Naive thymus-derived CD4-positive, alpha-beta T cell (primary cell): ENCODE results near the gene NEK7. TPM values are rescaled to one million over a fixed set of nuclear protein-coding genes. Genes with fewer than 3 reads are reported as not detected.
A peak's percentile ranks its signal among the peaks of the same experiment; 100 is the strongest.

Source experiments
- ATAC-seq: fragments of 150-1000 bp; cut with Tn5 transposase; 2 replicates; pipeline ENCODE4 v1.10.0; 2021; ENCODE audit warnings: mild to moderate bottlenecking, moderate library complexity
- CTCF ChIA-PET: fragments of 350-600 bp; sonication (Branson Sonifier 250); formaldehyde crosslinking; loops from one replicate; lab custom pipeline; 2021; ENCODE audit warnings: antibody characterized with exemption; lab: Charles Lee
- POLR2A ChIA-PET: fragments of 350-600 bp; sonication (Branson Sonifier 250); formaldehyde crosslinking; loops from one replicate; lab custom pipeline; 2021; ENCODE audit warnings: antibody characterized with exemption, inconsistent platforms; lab: Charles Lee
- DNase-seq, 9 donors: peaks; one replicate each; pipeline versions ENCODE4 v3.0.0 to v3.0.0-alpha.2; 2020 to 2022; ENCODE audit warnings: mixed read lengths in 1 of 9
- H3K27ac ChIP-seq: one replicate; pipeline ENCODE4 v1.7.0; 2013; ENCODE audit warnings: mild to moderate bottlenecking, low read depth, low read length, moderate library complexity
- H3K27me3 ChIP-seq, 2 donors: one replicate each; pipeline ENCODE4 v1.7.0; 2013; ENCODE audit warnings: low read length in 2 of 2, mild to moderate bottlenecking in 2 of 2, moderate library complexity in 2 of 2; ENCODE audit not compliant: control insufficient read depth in 2 of 2, insufficient read depth in 2 of 2
- H3K36me3 ChIP-seq, 3 experiments: 1 replicate in 2 of 3; 2 replicates in 1 of 3; pipeline ENCODE4 v1.7.0; 2013; ENCODE audit warnings: low read length in 3 of 3, mild to moderate bottlenecking in 3 of 3, moderate library complexity in 1 of 3; ENCODE audit not compliant: insufficient read depth in 3 of 3, control insufficient read depth in 2 of 3
- H3K4me1 ChIP-seq, 2 donors: one replicate each; pipeline ENCODE4 v1.7.0; 2013; ENCODE audit warnings: low read length in 2 of 2, mild to moderate bottlenecking in 2 of 2, moderate library complexity in 1 of 2; ENCODE audit not compliant: control insufficient read depth in 2 of 2, insufficient read depth in 2 of 2
- H3K4me3 ChIP-seq: 2 replicates; pipeline ENCODE4 v1.7.0; 2013; ENCODE audit warnings: mild to moderate bottlenecking, low read length
- H3K9me3 ChIP-seq, 3 experiments: 1 replicate in 2 of 3; 2 replicates in 1 of 3; pipeline ENCODE4 v1.7.0; 2013; ENCODE audit warnings: low read length in 3 of 3; ENCODE audit not compliant: control insufficient read depth in 2 of 3
- H3K27ac Mint-ChIP-seq, 9 donors: one replicate each; pipeline ENCODE4 v1.8.0; 2020 to 2022; ENCODE audit warnings: mixed read lengths in 9 of 9, mild to moderate bottlenecking in 8 of 9, moderate library complexity in 5 of 9, inconsistent platforms in 2 of 9
- H3K27me3 Mint-ChIP-seq, 5 donors: one replicate each; pipeline ENCODE4 v1.8.0; 2021 to 2022; ENCODE audit warnings: mixed read lengths in 5 of 5, mild to moderate bottlenecking in 1 of 5
- H3K36me3 Mint-ChIP-seq, 5 donors: one replicate each; pipeline ENCODE4 v1.8.0; 2020 to 2022; ENCODE audit warnings: mixed read lengths in 5 of 5, mild to moderate bottlenecking in 3 of 5, inconsistent platforms in 1 of 5
- H3K4me1 Mint-ChIP-seq, 7 donors: one replicate each; pipeline ENCODE4 v1.8.0; 2020 to 2022; ENCODE audit warnings: mixed read lengths in 7 of 7, mild to moderate bottlenecking in 3 of 7, inconsistent platforms in 1 of 7
- H3K4me3 Mint-ChIP-seq, 10 donors: one replicate each; pipeline ENCODE4 v1.8.0; 2020 to 2022; ENCODE audit warnings: mild to moderate bottlenecking in 10 of 10, mixed read lengths in 10 of 10, moderate library complexity in 6 of 10, inconsistent platforms in 2 of 10
- H3K9me3 Mint-ChIP-seq, 11 donors: one replicate each; pipeline ENCODE4 v1.8.0; 2020 to 2022; ENCODE audit warnings: mixed read lengths in 11 of 11, mild to moderate bottlenecking in 4 of 11, inconsistent platforms in 1 of 11, moderate library complexity in 1 of 11
- intact Hi-C, 2 donors: fragments of 100-400 bp; cut with micrococcal nuclease; formaldehyde crosslinking; loops; one replicate each; pipeline ENCODE4 v1.15.1; 2023
- polyA plus RNA-seq, 2 donors: library from polyadenylated mRNA; unstranded; fragments of 300-500 nt; fragmentation: Illumina TruSeq; gene quantifications; one replicate each; pipeline ENCODE4 v1.2.3, GENCODE V29; 2021
- total RNA-seq, 6 experiments: library from RNA in 5 of 6; stranded (reverse) in 5 of 6; gene quantifications; 1 replicate in 5 of 6; 2 replicates in 1 of 6; pipeline ENCODE4 v1.2.3 and lab custom pipeline; 2021 to 2026

Gene NEK7
- total and polyA plus RNA-seq, 7 experiments from 2014 or later, result 25.1 to 68.4 (median 44.5) TPM

GRCh38 chr1:198269646-198269940, 112.8 kb downstream of the NEK7 start:
- no peaks in the 10 kb centered on the region for H3K27me3 ChIP-seq
- ATAC-seq (no peak), DNase-seq (no peak)
- H3K4me1 Mint-ChIP-seq, result peaks cover 8 to 36% (median 22%) of the 10 kb centered on the region in 7 donors
- no peak overlapping the region for H3K4me3 ChIP-seq
- no peak overlapping the region for H3K4me3 Mint-ChIP-seq
- no peaks in the 10 kb centered on the region for H3K27me3 Mint-ChIP-seq
- intact Hi-C loops, result no loop called here
- peaks cover 8 to 17% (median 11%) of the 10 kb centered on the region in 5 donors for H3K36me3 Mint-ChIP-seq
- CTCF ChIA-PET, result no interaction called here
- H3K27ac Mint-ChIP-seq, result no peak overlapping the region
- H3K9me3 ChIP-seq, result no peaks in the 10 kb centered on the region
- H3K36me3 ChIP-seq, result peaks cover 0 to 9% (median 4%) of the 10 kb centered on the region in 3 experiments
- no peaks in the 10 kb centered on the region for H3K4me1 ChIP-seq
- no peaks in the 10 kb centered on the region for H3K9me3 Mint-ChIP-seq
- POLR2A ChIA-PET, result interaction anchor here (0.6 kb wide), 1 partner anchor 101 kb away, joined by 3 read pairs; no protein-coding TSS in a partner anchor
- H3K27ac ChIP-seq, result no peak overlapping the region

- peaks cover 3 to 11% (median 10%) of the 10 kb centered on the region in 5 donors for H3K36me3 Mint-ChIP-seq
- peaks cover 6 to 31% (median 17%) of the 10 kb centered on the region in 7 donors for H3K4me1 Mint-ChIP-seq
- ChIA-PET POLR2A (no interaction called here), CTCF (no interaction called here)
- no peak overlapping the region for H3K27ac Mint-ChIP-seq
- Histone ChIP-seq H3K27ac (no peak overlapping the region), H3K36me3 (peaks cover 0 to 4% (median 2%) of the 10 kb centered on the region in 3 experiments), H3K9me3 (no peaks in the 10 kb centered on the region), H3K4me1 (no peaks in the 10 kb centered on the region), H3K4me3 (no peak overlapping the region), H3K27me3 (no peaks in the 10 kb centered on the region)
- H3K9me3 Mint-ChIP-seq, result no peaks in the 10 kb centered on the region
- no peak overlapping the region for H3K4me3 Mint-ChIP-seq
- intact Hi-C loops, result loop anchor here in 1 of 2 donors (5.0 to 10.0 kb wide), 2 partner anchors 346 to 417 kb away; no protein-coding TSS in a partner anchor
- DNase-seq (no peak), ATAC-seq (no peak)
- H3K27me3 Mint-ChIP-seq, result no peaks in the 10 kb centered on the region
Measured at GRCh38 chr1:198270273-198270828, 113.6 kb downstream of the NEK7 start.

- intact Hi-C loops, result loop anchor here in 1 of 2 donors (5.0 to 10.0 kb wide), 2 partner anchors 347 to 416 kb away; no protein-coding TSS in a partner anchor
- ChIA-PET CTCF (no interaction called here), POLR2A (no interaction called here)
- H3K4me1 Mint-ChIP-seq, result peaks cover 6 to 29% (median 14%) of the 10 kb centered on the region in 7 donors
- Histone ChIP-seq H3K27me3 (no peaks in the 10 kb centered on the region), H3K4me3 (no peak overlapping the region), H3K4me1 (no peaks in the 10 kb centered on the region), H3K27ac (no peak overlapping the region), H3K36me3 (peaks cover 0 to 4% (median 0%) of the 10 kb centered on the region in 3 experiments), H3K9me3 (no peaks in the 10 kb centered on the region)
- no peaks in the 10 kb centered on the region for H3K9me3 Mint-ChIP-seq
- no peak for DNase-seq
- H3K4me3 Mint-ChIP-seq, result no peak overlapping the region
- ATAC-seq, result no peak
- no peaks in the 10 kb centered on the region for H3K27me3 Mint-ChIP-seq
- no peak overlapping the region for H3K27ac Mint-ChIP-seq
- H3K36me3 Mint-ChIP-seq, result peaks cover 0 to 10% (median 8%) of the 10 kb centered on the region in 5 donors
Measured at GRCh38 chr1:198271467-198271866, 114.7 kb downstream of the NEK7 start.

GRCh38 chr1:198272492-198272891, 115.7 kb downstream of the NEK7 start:
- Mint-ChIP-seq H3K36me3 (peaks cover 0 to 10% (median 8%) of the 10 kb centered on the region in 5 donors), H3K9me3 (no peaks in the 10 kb centered on the region), H3K4me1 (peaks cover 6 to 29% (median 14%) of the 10 kb centered on the region in 7 donors), H3K4me3 (no peak overlapping the region), H3K27ac (peak overlapping the region in 1 of 9 donors; percentile 61), H3K27me3 (no peaks in the 10 kb centered on the region)
- no peaks in the 10 kb centered on the region for H3K27me3 ChIP-seq
- H3K4me3 ChIP-seq, result no peak overlapping the region
- intact Hi-C loops, result loop anchor here in 1 of 2 donors (5.0 to 10.0 kb wide), 2 partner anchors 348 to 415 kb away; no protein-coding TSS in a partner anchor
- H3K36me3 ChIP-seq, result peaks cover 0 to 4% (median 0%) of the 10 kb centered on the region in 3 experiments
- no peak for ATAC-seq
- no peak overlapping the region for H3K27ac ChIP-seq
- ChIA-PET CTCF (interaction anchor here (0.6 kb wide), 1 partner anchor 370 kb away, joined by 3 read pairs; no protein-coding TSS in a partner anchor), POLR2A (no interaction called here)
- H3K9me3 ChIP-seq, result no peaks in the 10 kb centered on the region
- no peak for DNase-seq
- H3K4me1 ChIP-seq, result no peaks in the 10 kb centered on the region

- no peaks in the 10 kb centered on the region for H3K27me3 ChIP-seq
- H3K4me1 ChIP-seq, result no peaks in the 10 kb centered on the region
- DNase-seq (no peak), ATAC-seq (no peak)
- no peaks in the 10 kb centered on the region for H3K9me3 ChIP-seq
- intact Hi-C loops, result loop anchor here in 1 of 2 donors (5.0 to 10.0 kb wide), 2 partner anchors 349 to 413 kb away; no protein-coding TSS in a partner anchor
- Mint-ChIP-seq H3K27ac (peak overlapping the region in 2 of 9 donors; percentile 15 to 29), H3K4me3 (no peak overlapping the region), H3K4me1 (peaks cover 6 to 29% (median 14%) of the 10 kb centered on the region in 7 donors), H3K36me3 (peaks cover 0 to 10% (median 8%) of the 10 kb centered on the region in 5 donors), H3K9me3 (no peaks in the 10 kb centered on the region), H3K27me3 (no peaks in the 10 kb centered on the region)
- ChIA-PET POLR2A (interaction anchor here (0.6 kb wide), 1 partner anchor 12 kb away, joined by 3 read pairs; no protein-coding TSS in a partner anchor), CTCF (no interaction called here)
- H3K36me3 ChIP-seq, result peaks cover 0 to 2% (median 0%) of the 10 kb centered on the region in 3 experiments
- H3K27ac ChIP-seq, result no peak overlapping the region
- no peak overlapping the region for H3K4me3 ChIP-seq
Measured at GRCh38 chr1:198273748-198274295, 117.0 kb downstream of the NEK7 start.

- peaks cover 6 to 29% (median 14%) of the 10 kb centered on the region in 7 donors for H3K4me1 Mint-ChIP-seq
- DNase-seq, result peak in 1 of 9 donors; percentile 14
Measured at GRCh38 chr1:198275597-198275996, 118.8 kb downstream of the NEK7 start.

More at GRCh38 chr1:198275597-198275996, 118.8 kb downstream of the NEK7 start:
- Histone ChIP-seq H3K9me3 (no peaks in the 10 kb centered on the region), H3K4me1 (no peaks in the 10 kb centered on the region), H3K27ac (no peak overlapping the region), H3K4me3 (no peak overlapping the region), H3K36me3 (peaks cover 0 to 5% (median 0%) of the 10 kb centered on the region in 3 experiments), H3K27me3 (no peaks in the 10 kb centered on the region)
- Mint-ChIP-seq H3K9me3 (no peaks in the 10 kb centered on the region), H3K27me3 (no peaks in the 10 kb centered on the region), H3K27ac (no peak overlapping the region), H3K36me3 (peaks cover 0 to 10% (median 6%) of the 10 kb centered on the region in 5 donors), H3K4me3 (no peak overlapping the region)
- CTCF ChIA-PET, result interaction anchor here (1.0 kb wide), 1 partner anchor 11 kb away, joined by 3 read pairs; no protein-coding TSS in a partner anchor
- ATAC-seq, result no peak
- POLR2A ChIA-PET, result interaction anchor here (1.0 kb wide), 1 partner anchor 12 kb away, joined by 3 read pairs; no protein-coding TSS in a partner anchor
- intact Hi-C loops, result loop anchor here (1.0 to 10.0 kb wide), 4 partner anchors 118 to 351 kb away; partner anchors contain the start of gene NEK7 (in 2 of the 2)
